Epithelial cell of esophagus (primary cell): ENCODE results near the gene NFYC.

Experiments
- DNase-seq: peaks from one replicate; pipeline ENCODE4 v3.0.0; 2010; ENCODE audit warnings: low read depth
- H3K4me3 ChIP-seq: 2 replicates; pipeline ENCODE4 v1.5.1; 2011; ENCODE audit warnings: mild to moderate bottlenecking, low read length, control low read depth
- CTCF ChIP-seq: IDR thresholded peaks from 2 replicates; pipeline ENCODE4 v1.5.1; 2011; ENCODE audit warnings: low read depth, mild to moderate bottlenecking, low read length, control low read depth, inconsistent platforms; ENCODE audit not compliant: insufficient read depth; ENCODE audit errors: missing control alignments

NFYC gene

GRCh38 chr1:40742363-40743061 is 51.0 kb downstream of the NFYC start:
- no peak for DNase-seq
- TF ChIP-seq CTCF: no peak
- no peak overlapping the region for H3K4me3 ChIP-seq

GRCh38 chr1:40743452-40743851 is 51.9 kb downstream of the NFYC start:
- TF ChIP-seq CTCF: no peak
- DNase-seq: no peak
- no peak overlapping the region for H3K4me3 ChIP-seq

- TF ChIP-seq CTCF: no peak
- DNase-seq: no peak
- H3K4me3 ChIP-seq: no peak overlapping the region
Observed at GRCh38 chr1:40743860-40744259, 52.4 kb downstream of the NFYC start.

GRCh38 chr1:40745176-40745575 is 53.7 kb downstream of the NFYC start:
- no peak for DNase-seq
- no peak for TF ChIP-seq CTCF
- no peak overlapping the region for H3K4me3 ChIP-seq

- TF ChIP-seq CTCF: no peak
- no peak for DNase-seq
- no peak overlapping the region for H3K4me3 ChIP-seq
Observed at GRCh38 chr1:40746344-40747090, 55.0 kb downstream of the NFYC start.

GRCh38 chr1:40748841-40749718 is 57.6 kb downstream of the NFYC start:
- no peak for DNase-seq
- no peak overlapping the region for H3K4me3 ChIP-seq
- TF ChIP-seq CTCF: no peak
